Hematopoietic multipotent progenitor cell treated with erythropoietin and hydrocortisone succinate and interleukin-3 and kit ligand, for 8 days (in vitro differentiated cells): ENCODE measurements around the gene SEMA5A.
A peak's percentile ranks its signal among the peaks of the same experiment; 100 is the strongest.

Experiments
- DNase-seq: peaks from one replicate; pipeline ENCODE4 v3.0.0-alpha.2; 2015

Gene SEMA5A

DNA sequence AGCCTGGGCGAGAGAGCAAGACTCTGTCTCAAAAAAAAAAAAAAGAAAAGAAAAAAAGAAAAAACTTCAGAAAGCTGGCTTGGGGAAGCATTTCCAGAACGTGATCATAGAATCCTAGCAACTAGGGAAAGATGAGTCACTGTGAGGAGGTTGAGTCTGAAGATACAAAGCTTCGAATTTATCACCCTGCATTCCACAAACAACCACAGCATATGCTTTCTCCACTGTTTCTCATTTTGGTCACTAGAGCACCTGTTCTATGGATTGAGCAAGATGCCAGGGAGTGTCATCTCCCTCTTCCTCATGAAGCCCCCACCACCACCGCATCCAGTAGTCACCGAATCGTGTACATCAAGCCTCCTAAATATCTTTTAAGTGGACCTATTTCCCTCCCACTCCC, 37.9 kb downstream of the SEMA5A start:
- no peak for DNase-seq

DNA sequence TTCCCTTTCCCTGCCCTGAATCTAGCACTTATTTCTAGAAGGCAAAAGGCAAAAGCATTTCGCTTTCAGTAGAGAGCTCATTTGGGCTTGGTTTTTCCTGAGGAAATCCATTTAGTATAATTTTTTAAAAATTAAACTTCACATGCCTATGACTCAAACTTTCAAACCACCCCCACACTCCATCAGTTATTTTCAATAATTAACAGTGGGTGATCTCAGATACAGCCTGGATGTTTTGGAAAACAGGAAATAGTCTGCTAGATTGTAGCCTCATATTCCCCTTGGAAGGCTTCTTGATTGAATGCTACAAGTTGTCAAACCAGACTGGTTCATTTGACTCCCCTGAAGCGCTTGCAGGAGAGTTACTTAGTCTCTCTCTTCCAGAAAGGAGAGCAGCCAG, 40.6 kb downstream of the SEMA5A start:
- no peak for DNase-seq

DNA sequence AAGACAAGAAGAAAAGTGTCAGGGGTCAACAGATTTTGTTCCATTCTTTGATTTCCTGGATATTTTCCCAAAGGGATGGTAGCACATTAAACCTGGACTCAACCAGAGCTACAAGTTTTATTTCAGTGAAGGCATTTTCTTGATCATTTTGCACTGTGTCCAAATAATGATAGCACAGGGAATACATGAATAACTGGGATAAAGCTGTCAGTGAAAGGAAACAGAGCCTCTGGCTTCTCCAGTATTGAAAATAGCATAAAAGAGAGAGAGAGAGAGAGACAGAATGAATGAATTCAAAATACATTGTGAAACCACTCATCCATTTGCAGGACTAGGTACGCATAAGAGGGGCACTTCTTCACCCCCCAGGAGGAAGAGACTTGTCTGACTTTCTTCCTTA, 43.0 kb downstream of the SEMA5A start:
- DNase-seq = no peak

DNA sequence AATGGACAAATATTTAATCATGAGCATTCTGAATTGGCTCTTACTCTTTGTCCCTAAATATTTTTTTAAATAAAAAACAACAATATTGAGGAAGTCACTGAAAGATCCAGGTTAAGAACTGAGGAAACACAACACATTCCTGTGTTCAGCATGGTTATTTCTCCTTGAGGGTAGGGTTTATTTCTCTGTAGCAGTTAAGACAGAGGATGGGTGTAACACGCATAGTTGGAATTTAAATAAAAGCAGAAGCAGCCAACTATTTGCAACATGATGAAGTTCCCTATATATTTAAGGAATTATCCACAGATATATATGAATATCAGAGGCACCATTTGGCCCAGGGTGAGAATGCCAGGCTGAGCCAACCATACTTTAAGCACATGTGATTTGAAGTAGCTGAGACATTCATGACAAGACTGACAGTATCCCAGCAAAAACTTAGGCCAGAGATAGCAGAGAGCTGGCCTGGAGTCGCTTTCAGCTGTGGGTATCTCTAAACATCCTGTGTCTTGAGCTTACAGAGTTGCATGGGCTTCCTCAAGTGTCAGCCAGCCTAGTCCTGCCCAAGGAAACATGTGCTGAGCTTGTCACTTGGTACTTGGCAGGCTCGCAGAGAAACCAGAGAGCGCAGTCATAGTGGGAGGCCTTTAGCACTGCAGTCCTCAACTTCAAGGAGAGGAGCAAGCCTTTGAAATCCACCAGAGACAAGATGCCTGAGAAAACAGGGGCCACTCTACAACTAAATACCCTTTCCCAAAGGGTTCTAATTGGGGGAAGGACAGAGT, 43.6 kb downstream of the SEMA5A start:
- DNase-seq = no peak

DNA sequence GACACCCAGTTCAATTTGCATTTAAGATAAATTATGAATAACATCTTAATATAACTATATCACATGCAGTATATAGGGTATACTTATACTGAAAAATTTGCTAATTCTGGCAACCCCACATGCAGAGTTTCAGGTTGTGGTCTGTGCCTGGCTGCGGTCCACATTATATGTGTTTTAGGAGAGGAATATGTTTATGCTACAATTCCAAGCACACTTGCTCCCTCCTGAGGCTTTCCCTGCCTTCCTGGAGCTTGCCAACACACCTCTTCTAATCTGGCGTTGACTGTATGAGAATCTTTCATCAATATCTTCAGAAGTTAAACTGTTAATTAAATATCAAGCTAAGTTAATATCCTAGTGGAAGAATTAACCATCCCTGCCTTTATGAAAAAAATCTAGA, 45.2 kb downstream of the SEMA5A start:
- no peak for DNase-seq

DNA sequence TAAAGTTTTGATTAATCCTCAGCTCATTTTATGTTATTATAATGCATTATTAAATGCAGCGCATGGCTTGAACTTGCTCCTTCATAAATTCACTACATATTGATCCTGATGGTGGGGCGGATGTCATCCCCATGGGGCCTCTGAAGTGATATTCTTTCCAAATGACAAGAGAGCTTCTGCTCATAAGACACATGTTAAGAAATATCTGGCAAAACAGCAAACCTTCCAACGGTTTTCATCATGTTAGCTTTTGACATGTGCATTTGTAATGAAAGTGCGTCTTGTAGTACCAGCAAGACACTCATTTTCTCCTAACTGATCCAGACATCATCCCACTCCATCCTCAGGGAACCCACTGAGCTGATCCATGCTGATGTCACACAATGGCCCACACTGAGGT, 45.7 kb downstream of the SEMA5A start:
- no peak for DNase-seq

DNA sequence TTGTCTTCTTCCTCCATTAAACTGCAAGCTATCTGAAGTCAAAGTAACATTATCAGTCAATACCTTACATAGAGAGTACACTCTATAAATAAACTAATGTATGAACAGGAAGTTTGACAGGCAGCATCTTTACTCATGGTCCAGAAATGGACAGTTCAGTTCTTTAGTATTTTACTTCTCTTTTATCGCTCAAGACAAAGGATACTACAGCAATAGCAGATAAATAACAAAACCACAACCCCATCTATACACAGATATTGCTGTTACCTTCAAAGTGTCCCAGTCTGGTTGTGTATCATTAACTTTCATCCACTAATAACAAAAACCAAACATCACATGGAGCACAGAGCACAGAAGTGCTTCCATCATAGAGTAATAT, 46.4 kb downstream of the SEMA5A start:
- no peak for DNase-seq

DNA sequence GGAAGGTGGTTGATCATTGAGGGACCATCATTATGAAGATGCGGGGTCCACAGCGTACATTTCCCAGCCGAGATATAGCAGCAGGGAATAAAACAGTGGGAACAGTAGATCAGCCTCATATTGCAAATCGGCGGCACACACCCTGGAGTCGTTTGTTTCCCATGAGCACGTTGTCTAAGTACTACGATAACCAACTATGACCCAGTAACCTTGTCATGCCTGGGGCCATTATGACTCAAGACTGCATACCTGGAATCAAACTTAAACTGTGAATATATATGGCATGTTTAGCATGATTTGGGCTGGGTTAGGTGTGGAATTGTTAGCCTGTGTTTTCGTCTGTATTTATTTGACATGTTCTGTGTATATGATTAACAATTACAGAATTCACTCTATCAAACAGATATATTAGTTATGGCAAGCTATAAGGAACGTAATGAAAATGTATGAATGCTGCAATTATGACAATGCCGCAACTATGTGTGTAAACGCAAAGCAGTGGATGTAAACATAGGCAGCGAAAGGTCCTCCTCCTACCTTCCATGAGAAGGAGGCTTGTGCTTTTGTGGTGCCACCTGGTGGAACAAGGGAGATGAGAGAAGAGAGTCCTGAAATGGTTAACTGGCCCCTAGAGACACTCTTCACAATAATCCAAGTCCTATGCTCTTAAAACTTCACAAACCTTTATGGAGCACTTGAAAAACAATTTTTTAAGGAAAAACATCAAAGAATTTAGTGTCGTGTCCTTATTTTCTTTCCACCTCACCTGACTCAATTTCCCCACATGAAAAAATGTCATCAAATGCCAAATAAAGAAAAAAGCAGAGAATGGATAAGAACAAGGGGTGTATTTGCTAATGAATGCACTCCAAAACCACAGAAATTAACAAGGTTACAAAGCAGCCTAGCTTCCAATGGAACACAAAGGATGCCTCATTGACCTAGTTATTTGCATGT, 47.1 kb downstream of the SEMA5A start:
- peak; percentile 16 for DNase-seq

DNA sequence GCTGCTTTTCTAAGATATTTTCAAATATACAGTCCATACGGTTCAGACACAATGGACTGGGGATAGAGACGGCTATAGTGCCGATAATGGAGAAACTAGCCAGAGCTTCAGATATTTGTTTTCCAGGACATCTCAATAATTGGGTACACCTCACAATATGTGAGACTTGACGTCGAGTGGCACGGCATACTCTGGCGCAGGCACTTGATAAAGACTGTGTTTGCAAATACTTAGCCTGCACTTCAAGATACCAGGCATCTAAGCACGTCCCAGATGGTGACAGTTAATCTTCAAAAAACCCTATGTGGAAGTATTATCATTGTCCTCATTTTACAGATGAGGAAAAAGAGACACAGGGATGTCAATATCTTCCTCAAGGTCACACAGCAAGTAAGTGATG, 48.5 kb downstream of the SEMA5A start:
- no peak for DNase-seq

DNA sequence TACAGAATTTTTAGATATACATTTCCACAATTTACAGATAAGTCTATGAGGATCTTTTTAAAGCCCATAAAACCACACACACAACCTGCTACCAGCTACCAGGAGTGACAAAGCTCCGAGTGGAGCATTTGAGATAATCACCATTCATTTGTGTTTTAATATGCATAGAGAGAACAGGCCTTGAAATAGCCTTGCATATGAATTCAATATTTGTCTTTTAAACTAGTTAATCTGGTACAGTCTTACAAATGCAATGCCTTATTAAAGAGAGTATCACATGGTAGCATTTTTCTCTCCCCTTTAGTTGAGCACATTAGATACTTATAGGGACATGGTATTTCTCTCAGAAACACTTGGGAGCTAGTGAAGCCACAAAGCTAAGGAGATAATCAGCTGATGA, 49.1 kb downstream of the SEMA5A start:
- no peak for DNase-seq

DNA sequence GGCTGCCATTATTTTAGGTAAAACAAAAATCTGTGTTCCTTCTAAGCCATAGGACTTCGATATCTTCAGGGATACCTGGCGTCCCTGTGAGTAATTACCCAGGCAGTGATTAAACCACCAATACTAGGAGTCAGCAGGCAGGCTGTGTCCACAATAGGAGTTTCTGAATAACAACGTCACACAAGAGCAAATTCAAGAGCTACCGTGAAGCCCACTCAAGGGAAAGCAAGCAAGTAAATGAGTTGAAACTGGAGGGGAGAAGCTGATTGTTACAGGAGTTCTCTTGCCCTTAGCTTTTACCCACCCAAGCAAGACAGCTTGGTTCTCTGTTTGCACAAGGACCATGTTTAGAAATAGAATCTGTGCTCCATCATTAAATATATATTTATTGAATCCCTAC, 50.8 kb downstream of the SEMA5A start:
- DNase-seq = no peak

DNA sequence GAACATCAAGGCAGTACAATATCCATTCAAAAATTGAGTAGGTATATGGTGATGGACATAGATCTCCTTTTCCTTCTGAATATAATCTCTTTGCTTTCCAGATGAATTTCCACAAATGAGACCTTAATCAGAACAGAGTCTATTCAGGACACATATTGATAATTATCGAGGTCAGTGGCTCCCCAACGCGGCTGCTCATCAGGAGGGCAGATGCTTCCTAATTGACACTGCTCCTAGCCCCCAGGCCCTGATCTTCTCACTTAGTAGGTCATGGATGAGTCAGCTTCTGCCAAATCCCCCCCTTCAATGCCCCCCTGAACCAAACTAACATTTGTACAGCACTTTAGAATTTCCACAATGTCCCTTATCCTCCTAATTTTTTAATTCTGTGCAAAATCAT, 51.6 kb downstream of the SEMA5A start:
- no peak for DNase-seq

DNA sequence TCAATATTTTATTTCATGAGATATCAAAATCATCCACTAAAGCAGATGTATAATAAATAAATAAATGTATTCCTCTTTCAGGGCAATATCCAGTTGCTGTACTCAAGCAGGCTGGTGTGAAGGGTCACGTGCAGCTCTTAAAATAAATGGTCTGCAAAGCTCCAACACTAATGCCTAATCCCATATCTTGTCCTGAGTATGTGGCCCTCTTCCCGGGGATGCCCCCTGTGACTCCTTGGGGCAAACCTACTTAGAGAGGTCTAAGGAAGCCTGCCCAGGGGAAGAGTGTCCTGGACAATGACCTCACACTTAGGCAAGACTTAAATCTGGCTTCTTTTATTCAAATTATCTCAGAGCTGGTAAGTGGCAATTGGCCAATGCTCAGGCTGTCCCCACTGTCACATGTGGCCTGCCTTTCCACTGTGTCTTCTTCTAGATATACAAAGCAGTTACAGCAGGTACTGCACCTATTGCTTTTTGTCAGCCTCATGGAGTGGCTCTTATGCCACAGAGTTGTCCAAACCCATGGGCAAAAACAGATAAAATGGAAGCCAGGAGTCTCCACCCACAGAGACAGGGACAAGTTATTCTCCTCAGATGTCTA, 55.3 kb downstream of the SEMA5A start:
- no peak for DNase-seq

DNA sequence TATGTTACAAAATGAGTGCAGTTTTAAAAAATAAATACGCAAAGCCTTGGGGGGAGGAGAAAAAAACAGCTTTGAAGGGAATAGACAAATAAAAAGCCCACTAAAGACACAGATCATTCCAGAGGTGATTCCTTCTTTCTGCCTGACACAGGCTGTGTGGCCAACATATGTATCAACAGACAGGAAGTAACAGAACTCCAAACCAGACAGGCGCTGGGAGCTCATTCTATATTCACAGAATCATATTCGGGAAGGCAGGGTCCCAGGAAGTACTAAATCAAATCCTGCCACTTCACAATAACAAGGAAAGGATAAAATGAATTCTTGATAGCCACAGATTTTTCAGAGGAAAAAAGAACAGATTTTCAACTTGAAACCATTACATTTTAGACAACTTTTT, 62.1 kb downstream of the SEMA5A start:
- no peak for DNase-seq

DNA sequence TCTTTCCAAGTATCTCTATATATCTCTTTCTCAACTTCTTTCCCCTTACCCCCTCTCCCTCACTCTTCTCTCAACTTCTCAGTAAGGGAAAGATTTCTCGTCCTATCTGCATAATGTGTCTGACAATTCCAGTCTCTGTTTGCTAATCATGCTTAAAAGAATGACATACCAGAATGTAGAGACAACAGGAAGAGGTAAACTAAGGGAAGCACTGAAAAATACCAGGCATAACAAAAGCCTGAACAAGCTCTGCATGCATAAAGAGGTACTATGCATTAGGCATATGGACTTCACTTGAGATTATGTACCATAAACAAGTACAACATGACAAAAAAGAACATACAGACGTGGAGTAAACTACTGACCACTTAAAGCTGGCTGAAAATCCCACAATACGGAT, 62.6 kb downstream of the SEMA5A start:
- DNase-seq = no peak

DNA sequence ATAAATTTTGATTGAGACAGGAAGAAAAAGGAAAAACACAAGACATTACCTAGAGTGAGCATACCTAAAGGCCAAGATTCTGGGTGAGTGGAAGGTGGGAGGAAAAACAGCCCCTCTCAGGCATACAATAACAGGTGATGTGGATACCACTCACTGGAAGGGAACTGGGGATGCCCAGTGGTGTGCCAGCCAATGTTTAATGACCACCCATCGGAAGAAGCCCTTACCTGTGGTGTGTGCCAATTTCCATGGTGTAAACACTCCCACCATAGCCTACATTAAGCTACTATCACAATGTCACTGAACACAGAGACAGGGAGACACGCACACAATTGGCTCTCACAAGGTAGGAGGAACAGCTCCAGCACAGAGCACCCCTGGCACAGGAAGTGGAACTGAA, 63.5 kb downstream of the SEMA5A start:
- no peak for DNase-seq

DNA sequence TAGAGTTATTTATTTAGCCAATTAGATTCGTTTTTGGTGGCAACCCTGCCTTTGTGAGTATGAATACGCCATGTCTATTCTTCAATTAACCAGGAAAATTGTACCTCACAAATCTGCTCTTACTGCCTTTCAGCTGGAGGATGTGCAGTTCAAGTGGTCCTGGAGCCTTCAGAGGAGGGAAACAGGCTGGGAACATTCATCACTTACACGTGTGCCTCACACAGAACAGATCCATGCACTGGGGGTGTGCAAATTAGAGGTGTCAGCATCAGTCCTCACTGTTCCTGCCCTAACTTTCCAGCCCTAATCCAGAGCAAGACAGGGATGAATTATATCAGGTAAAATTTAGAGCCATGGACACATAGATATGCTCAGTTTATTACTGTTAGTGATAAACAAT, 65.4 kb downstream of the SEMA5A start:
- no peak for DNase-seq

DNA sequence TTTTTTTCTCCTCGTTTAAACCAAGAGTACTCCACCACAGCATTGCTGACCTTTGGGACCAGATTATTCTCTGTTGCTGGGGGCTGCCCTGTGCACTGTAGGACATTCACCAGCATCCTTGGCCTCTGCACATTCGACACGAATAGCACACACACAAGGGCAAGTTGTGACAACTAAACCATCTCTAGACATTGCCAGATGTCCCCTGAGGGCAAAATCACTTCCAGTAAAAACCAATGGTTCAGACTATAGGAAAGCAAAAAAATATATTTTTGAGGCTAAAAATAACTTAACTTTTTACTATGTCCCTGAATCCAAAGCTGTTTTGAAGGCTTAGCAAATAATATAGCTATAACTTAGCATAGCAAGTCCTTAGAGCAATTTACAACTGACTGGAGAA, 65.9 kb downstream of the SEMA5A start:
- no peak for DNase-seq

DNA sequence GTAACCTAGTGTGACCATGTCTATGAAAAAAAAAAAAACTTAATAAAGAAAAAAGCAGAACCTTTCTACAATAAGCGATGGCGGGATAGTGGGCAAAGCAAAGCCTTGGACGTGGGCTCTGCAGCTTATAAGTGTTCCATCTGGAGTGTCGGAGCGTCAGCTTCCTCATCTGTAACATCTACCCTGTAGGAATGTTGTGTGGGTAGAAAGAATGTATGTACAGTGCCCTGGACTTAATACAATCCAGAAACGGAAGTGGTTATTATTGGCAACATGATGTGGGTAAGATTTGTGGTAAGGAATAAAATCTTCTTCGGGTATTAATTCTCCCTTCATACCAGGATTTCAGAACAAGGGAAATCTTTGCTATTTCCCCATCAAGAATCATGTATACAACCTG, 66.5 kb downstream of the SEMA5A start:
- DNase-seq = no peak

DNA sequence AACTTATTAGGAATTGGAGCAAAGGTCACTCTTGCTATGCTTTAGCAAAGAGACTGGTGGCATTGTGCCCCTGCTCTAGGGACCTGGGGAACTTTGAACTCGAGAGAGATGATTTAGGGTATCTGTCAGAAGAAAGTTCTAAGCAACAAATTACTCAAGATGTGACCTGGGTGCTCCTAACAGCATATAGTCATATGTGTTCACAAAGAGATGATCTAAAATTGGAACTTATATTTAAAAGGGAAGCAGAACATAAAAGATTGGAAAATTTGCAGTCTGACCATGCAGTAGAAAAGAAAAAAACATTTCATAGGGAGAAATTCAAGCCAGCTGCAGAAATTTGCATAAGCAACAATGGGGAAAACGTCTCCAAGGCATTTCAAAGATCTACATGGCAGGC, 68.3 kb downstream of the SEMA5A start:
- no peak for DNase-seq

DNA sequence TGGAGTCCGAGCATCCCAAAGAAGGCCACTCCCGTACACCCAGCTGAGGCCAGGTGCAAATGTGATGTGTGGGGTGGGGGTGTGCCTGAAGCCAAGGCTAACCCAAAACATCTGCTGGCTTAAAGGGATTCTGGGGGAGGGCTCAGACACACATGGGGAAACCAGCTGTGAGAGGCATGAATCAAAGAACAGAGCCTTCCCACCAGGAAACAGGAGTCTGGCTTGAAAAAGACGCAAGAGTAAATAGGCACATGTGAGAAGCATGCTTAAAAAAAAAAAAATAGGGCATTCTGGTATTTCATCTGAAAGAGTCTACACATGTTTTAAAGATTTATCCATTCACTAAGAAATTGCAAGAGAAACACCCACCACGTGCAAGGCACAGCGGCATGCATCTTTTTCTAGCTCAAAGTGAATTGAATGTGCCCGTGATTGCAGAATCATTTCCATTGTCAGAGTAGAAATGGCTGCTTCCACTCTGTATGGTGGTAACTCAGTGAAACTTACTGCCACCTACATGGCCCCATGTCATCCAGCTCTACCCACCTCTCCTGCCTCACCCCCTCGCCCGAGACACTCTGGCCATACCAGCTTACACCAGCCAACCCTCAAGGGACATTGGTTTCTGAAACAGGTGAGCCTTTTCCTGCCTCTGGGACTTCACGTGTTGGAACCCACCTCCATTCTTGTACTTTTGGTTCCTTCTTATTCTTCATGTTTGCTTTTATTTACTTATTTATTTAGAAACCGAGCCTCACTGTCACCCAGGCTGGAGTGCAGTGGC, 71.5 kb downstream of the SEMA5A start:
- DNase-seq = no peak

DNA sequence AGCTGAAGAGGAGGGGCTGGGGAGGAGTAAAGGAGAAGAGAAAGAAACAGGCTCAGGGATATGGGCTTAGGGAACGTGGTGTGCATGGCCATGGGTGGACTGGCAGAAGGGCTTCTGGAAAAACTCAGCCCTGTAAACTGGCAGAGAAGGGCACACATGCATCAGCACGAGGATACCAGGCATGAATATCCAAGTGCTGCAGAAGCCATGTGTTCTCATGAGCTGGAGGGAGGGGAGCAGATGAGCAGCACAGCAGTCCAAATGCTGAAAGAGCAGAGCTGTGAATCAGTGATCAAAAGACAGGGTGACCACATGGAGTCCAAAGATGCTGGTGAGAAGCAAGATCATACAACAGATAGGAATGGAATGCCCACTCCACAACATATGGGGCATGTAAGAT, 72.3 kb downstream of the SEMA5A start:
- no peak for DNase-seq

DNA sequence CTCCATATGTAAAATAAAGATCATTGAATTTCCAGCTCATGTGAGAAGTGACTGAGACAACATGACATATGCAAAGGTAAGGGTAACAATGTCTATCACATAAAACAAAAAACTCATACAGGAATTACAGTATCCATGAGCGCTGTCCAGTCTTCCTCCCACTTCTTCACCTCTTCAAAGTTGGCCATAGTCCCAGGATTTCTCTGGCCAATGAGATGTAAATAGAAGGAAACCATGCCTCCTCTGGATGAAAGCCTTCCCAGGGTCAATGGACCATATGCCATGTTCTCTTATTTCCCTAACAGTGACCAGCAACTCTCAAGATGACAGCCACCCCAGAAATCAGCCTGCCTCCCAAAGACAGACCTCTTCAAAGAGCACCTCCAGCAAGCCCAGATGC, 75.5 kb downstream of the SEMA5A start:
- no peak for DNase-seq
